GM12873 (cell line): ENCODE data around the gene ZNF644.

Experiments used
- TF ChIP-seq, protein P1 (sequence below): IDR thresholded peaks from 2 replicates; pipeline ENCODE4 v1.5.1; 2012; ENCODE audit warnings: low read depth, mild to moderate bottlenecking, moderate library complexity, low read length, control low read depth; ENCODE audit not compliant: insufficient read depth; ENCODE audit errors: missing control alignments

The ZNF644 gene

DNA sequence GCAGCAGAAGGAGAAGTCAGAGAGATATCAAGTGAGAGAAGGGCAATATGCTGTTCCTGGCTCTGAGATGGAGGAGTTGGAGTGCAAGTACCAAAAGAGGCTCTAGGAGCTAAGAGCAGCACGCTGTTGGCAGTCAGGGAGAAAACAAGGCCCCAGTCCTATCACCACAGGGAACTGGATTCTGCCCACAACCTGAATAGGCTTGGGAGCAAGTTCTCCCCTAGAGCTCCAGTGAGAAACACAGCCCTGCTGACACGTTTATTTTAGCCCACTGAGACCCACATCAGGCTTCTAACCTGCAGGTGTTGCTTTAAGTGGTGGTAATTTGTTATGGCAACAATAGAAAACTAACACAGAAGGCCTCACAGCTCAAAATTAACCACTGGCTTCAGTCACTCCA lies 31.8 kb upstream of the ZNF644 start:
- TF ChIP-seq, protein P1, sequence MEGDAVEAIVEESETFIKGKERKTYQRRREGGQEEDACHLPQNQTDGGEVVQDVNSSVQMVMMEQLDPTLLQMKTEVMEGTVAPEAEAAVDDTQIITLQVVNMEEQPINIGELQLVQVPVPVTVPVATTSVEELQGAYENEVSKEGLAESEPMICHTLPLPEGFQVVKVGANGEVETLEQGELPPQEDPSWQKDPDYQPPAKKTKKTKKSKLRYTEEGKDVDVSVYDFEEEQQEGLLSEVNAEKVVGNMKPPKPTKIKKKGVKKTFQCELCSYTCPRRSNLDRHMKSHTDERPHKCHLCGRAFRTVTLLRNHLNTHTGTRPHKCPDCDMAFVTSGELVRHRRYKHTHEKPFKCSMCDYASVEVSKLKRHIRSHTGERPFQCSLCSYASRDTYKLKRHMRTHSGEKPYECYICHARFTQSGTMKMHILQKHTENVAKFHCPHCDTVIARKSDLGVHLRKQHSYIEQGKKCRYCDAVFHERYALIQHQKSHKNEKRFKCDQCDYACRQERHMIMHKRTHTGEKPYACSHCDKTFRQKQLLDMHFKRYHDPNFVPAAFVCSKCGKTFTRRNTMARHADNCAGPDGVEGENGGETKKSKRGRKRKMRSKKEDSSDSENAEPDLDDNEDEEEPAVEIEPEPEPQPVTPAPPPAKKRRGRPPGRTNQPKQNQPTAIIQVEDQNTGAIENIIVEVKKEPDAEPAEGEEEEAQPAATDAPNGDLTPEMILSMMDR = no peak

DNA sequence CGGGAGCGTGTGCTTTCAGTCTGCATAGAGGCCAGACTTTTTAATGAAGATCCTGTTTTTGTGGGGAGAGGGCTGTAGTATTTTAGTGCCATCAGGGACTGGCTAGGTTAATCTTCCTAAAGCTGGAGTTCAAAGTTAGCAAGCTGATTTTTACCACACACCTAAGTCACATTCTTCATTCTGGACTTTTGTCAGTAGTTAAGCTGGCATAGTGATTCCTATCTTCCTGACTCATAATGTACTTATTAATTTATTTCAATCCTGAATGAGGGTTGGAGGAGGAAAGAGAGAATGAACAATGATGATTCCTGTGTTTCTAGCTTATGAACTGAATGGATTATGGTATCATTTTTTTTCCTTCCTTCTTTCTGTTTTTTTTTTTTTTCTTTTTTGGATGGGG lies 24.9 kb upstream of the ZNF644 start:
- TF ChIP-seq, protein P1 = no peak

DNA sequence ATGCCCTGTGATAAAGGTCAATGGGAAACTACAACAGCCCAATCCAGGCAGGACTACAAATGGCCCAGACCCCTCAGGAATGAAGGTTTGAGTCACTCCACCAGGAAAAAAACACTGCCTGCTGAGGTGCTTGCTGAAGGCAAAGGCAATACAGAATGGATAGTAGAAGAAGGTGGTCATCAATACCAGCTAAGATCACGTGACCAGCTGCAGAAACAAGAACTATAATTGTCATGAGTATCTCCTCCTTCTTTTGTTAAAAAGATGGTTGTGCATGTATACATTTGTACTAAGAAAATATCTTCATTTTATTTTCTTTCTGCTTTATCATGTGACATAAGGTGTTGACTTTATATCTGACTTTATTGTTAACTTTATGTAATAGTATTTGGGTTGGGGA lies 23.4 kb upstream of the ZNF644 start:
- TF ChIP-seq, protein P1 = no peak

DNA sequence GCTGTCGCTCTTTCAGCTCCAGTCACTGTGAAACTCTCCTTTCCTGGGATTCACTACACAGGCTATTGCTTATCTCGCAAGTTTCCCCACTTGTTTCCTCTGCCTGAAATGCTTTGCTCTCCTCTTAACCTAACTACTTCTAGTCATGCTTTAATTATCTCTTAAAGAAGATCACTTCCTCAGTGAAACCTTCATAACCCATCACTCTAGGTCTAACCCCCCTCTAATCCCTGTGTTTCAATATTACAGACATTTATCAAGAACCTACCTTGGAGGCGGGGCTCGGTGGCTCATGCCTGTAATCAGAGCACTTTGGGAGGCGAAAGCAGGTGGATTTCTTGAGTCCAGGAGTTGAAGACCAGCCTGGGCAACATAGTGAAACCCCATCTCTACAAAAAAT lies 16.7 kb upstream of the ZNF644 start:
- TF ChIP-seq, protein P1 = no peak

DNA sequence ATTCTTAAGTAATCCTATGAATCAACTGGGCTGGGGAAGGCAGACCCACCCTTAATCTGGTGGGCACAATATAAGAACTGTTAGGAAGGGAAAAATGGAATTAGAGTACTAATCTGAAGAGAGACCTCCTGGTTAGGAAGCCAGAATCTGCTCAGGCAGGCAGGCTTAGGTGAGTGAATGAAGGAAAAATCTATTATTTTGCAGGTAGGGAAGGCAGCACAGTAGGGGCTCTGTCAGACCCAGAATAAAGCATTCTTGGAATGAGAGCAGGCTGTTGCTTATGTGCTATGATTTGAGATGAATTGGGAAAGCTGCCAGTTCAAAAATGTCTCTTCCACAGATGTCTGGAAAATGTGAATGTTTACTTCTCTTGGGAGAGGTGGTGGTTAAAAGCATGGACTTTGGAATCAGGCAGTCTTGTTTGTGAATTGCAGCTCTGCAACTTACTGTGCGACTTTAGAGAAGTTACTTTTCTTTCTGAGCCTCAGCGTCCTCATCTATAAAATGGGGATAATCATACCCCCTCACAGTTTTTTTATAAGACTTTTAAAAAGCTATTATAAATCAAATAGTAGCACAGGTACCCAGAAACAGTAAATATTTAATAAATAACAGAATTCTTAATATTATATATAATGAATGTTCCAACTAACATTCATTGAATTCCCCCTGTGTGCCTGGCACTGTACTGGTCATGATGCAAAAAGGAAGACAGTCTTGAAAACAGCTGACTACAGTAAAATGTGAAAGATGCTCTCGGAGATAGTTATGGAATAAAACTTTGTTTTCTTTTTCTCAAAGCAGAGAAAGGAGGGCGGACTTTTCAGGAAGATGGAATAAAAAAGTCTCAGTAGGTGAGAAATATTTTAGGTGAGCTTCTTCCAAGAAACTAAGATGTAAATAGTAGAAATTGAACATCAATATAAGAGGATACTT lies 15.3 kb upstream of the ZNF644 start:
- TF ChIP-seq, protein P1 = no peak

DNA sequence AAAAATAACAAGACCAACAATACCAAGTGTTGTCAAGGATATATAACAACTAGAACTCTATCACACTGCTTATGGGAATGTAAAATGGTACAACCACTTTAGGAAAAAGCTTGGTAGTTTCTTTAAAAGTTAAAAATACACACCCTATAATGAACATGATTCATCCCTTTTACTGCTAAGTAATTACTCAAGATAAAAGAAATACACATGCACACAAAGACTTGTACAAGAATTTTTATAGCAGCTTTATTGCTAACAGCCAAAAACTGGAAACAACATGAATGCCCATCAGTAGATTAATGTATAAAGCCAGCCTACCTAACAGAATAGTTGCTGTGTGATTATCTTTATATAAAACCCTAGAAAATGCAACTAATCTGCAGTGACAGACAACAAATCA lies 10.5 kb upstream of the ZNF644 start:
- TF ChIP-seq, protein P1 = no peak

DNA sequence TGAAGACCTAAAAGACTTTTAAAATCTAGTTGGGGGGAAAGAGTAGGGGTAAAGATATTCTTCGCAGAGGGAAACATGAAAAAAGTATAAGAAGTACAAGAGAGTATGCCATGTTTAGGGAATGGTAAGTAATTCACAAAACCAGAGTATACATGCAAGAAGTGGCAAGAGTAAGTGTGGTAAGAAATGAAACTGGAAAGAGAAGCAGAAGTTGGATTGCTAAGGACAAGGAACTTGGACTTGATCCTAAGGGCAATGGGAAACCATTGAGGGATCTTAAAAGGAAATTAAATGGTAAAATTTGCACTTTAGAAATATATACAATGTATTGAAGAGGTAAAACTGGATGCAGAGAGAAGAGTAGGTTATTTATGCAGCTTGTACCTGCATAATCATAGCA lies 9.2 kb upstream of the ZNF644 start:
- TF ChIP-seq, protein P1 = no peak
